Measurements from ENCODE around the gene ZNF18. TPM values are rescaled to one million over a fixed set of nuclear protein-coding genes. Genes with fewer than 3 reads are reported as not detected.

ZNF18 gene
- total and polyA plus RNA-seq, 2 of the 13 experiments (the other 11 are each of a cell fraction or from before 2014, with no cell fraction given) = 2.4 to 5.4 TPM

GRCh38 chr17:11944587-11944986 lies 52.7 kb downstream of the ZNF18 start (continued):
- TF ChIP-seq, protein P1, sequence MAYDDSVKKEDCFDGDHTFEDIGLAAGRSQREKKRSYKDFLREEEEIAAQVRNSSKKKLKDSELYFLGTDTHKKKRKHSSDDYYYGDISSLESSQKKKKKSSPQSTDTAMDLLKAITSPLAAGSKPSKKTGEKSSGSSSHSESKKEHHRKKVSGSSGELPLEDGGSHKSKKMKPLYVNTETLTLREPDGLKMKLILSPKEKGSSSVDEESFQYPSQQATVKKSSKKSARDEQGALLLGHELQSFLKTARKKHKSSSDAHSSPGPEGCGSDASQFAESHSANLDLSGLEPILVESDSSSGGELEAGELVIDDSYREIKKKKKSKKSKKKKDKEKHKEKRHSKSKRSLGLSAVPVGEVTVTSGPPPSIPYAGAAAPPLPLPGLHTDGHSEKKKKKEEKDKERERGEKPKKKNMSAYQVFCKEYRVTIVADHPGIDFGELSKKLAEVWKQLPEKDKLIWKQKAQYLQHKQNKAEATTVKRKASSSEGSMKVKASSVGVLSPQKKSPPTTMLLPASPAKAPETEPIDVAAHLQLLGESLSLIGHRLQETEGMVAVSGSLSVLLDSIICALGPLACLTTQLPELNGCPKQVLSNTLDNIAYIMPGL (CRISPR knock-in tag; IDR thresholded peaks at IDR 0.05; ENCODE audit: borderline replicate concordance in 1 of 2, low read depth in 1 of 2) = no peak
- TF ChIP-seq ZC3H13 (CRISPR knock-in tag; IDR thresholded peaks at IDR 0.05) = no peak
- TF ChIP-seq ZNF124 (CRISPR knock-in tag; IDR thresholded peaks at IDR 0.05) = no peak
- TF ChIP-seq NR3C1 (CRISPR knock-in tag; IDR thresholded peaks at IDR 0.05) = no peak
- no peak for TF ChIP-seq JUNB (CRISPR knock-in tag; IDR thresholded peaks at IDR 0.05; ENCODE audit: borderline replicate concordance)
- no peak for TF ChIP-seq TSC22D2 (CRISPR knock-in tag; IDR thresholded peaks at IDR 0.05; ENCODE audit: borderline replicate concordance)
- TF ChIP-seq, protein P2, sequence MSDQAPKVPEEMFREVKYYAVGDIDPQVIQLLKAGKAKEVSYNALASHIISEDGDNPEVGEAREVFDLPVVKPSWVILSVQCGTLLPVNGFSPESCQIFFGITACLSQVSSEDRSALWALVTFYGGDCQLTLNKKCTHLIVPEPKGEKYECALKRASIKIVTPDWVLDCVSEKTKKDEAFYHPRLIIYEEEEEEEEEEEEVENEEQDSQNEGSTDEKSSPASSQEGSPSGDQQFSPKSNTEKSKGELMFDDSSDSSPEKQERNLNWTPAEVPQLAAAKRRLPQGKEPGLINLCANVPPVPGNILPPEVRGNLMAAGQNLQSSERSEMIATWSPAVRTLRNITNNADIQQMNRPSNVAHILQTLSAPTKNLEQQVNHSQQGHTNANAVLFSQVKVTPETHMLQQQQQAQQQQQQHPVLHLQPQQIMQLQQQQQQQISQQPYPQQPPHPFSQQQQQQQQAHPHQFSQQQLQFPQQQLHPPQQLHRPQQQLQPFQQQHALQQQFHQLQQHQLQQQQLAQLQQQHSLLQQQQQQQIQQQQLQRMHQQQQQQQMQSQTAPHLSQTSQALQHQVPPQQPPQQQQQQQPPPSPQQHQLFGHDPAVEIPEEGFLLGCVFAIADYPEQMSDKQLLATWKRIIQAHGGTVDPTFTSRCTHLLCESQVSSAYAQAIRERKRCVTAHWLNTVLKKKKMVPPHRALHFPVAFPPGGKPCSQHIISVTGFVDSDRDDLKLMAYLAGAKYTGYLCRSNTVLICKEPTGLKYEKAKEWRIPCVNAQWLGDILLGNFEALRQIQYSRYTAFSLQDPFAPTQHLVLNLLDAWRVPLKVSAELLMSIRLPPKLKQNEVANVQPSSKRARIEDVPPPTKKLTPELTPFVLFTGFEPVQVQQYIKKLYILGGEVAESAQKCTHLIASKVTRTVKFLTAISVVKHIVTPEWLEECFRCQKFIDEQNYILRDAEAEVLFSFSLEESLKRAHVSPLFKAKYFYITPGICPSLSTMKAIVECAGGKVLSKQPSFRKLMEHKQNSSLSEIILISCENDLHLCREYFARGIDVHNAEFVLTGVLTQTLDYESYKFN (CRISPR knock-in tag; conservative IDR thresholded peaks at IDR 0.05) = no peak

Data from HepG2 (cell line).